Smooth muscle cell (in vitro differentiated cells): ENCODE measurements around the gene LANCL2. TPM values are rescaled to one million over a fixed set of nuclear protein-coding genes. Genes with fewer than 3 reads are reported as not detected.

Source experiments
- DNase-seq: peaks from one replicate; lab custom pipeline; 2025; ENCODE audit not compliant: unreplicated experiment; lab: John Stamatoyannopoulos, UW
- H2AFZ ChIP-seq: fragments of 200-600 bp; sonication (generic); 2 replicates; pipeline ENCODE4 v1.6.0; 2016; ENCODE audit warnings: antibody characterized with exemption, low read depth, mild to moderate bottlenecking
- H3F3A ChIP-seq: fragments of 200-600 bp; sonication (generic); 2 replicates; pipeline ENCODE4 v1.6.0; 2017; ENCODE audit warnings: antibody characterized with exemption, low read depth
- H3K27ac ChIP-seq: fragments of 200-600 bp; sonication (generic); 2 replicates; pipeline ENCODE4 v1.5.1; 2016; ENCODE audit warnings: low read depth, mild to moderate bottlenecking
- H3K27me3 ChIP-seq: fragments of 200-600 bp; sonication (generic); 2 replicates; pipeline ENCODE4 v1.6.1; 2016; ENCODE audit warnings: low read depth, mild to moderate bottlenecking
- H3K36me3 ChIP-seq: fragments of 200-600 bp; sonication (generic); 2 replicates; pipeline ENCODE4 v1.5.1; 2016; ENCODE audit warnings: low read depth
- H3K4me1 ChIP-seq: fragments of 200-600 bp; sonication (generic); 2 replicates; pipeline ENCODE4 v1.5.1; 2016; ENCODE audit warnings: low read depth
- H3K4me2 ChIP-seq: fragments of 200-600 bp; sonication (generic); 2 replicates; pipeline ENCODE4 v1.6.0; 2016; ENCODE audit warnings: mild to moderate bottlenecking
- H3K4me3 ChIP-seq: fragments of 200-600 bp; sonication (generic); 2 replicates; pipeline ENCODE4 v1.5.1; 2016; ENCODE audit warnings: mild to moderate bottlenecking
- H3K79me2 ChIP-seq: fragments of 200-600 bp; sonication (generic); 2 replicates; pipeline ENCODE4 v1.6.0; 2016; ENCODE audit warnings: low read depth, mild to moderate bottlenecking
- H3K9ac ChIP-seq: fragments of 200-600 bp; sonication (generic); 2 replicates; pipeline ENCODE4 v1.6.0; 2016; ENCODE audit warnings: low read depth
- H3K9me3 ChIP-seq: fragments of 200-600 bp; sonication (generic); replicated peaks from 2 replicates; pipeline ENCODE4 v1.5.1; 2016; ENCODE audit warnings: low read depth
- H4K20me1 ChIP-seq: fragments of 200-600 bp; sonication (generic); 2 replicates; pipeline ENCODE4 v1.6.0; 2016; ENCODE audit warnings: low read depth
- WGBS: methylation state at CpG from one replicate; pipeline ENCODE4 v1.1.7; 2016; ENCODE audit warnings: low lambda C conversion rate; 5-methylcytosine and 5-hydroxymethylcytosine counted together
- polyA plus RNA-seq: library from polyadenylated mRNA; unstranded; fragments of >200 nt; fragmentation: Nextera tagmentation; extraction: Ambion mirVana; gene quantifications from 2 replicates; pipeline ENCODE4 v1.2.1, GENCODE V29; 2016
- total RNA-seq: library from RNA; depleted of rRNA; stranded (reverse); fragments of >200 nt; gene quantifications from 2 replicates; pipeline ENCODE4 v1.2.3, GENCODE V29; 2014
- TF ChIP-seq, protein P1 (sequence below): fragments of 200-600 bp; sonication (generic); IDR thresholded peaks from 2 replicates; pipeline ENCODE4 v1.5.1; 2017; ENCODE audit warnings: borderline replicate concordance, mild to moderate bottlenecking, antibody characterized with exemption; ENCODE audit not compliant: insufficient read depth, poor library complexity, severe bottlenecking

LANCL2 gene
- total and polyA plus RNA-seq, 2 experiments from 2014 or later, result 9.4 to 15.6 TPM

DNA sequence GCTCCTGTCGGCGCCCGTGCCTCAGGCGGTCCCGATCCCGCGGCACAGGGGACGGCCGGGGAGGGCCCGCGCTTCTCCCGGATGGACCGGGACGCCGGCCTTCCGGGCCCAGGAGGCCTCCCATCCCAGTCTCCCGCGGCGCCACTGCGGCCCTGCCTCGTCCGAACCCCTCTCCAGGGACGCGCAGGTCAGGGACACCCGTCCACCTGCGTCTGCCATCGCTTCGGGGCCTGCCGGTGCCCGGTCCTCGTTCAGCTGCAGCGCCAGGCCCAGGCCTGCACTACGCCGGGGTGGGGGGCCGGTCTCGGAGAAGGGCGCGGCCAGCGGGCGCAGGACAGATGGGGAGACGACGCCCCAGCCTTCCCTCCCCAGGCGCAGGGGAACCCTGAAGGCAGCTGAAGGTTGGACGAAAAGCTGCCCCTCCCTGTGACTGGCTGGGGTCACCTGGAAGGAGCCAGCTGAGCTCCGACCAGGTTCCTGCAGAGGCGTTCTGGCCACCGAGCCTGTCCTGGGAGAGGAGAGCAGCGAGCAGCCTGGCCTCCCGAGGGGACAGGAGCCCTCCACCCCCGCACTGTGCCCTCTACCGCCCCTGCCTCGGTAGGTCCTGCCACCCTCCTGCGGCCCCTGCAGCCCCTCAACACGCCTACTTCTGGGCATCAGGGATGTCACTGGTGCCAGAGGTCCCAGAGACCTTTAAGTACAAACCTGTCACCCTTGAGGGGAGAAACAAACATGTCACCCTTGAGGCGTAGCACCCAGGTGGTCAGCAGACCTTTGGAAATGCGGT is 84.3 kb downstream of the LANCL2 start:
- Histone ChIP-seq H3K79me2 (no peaks in the 10 kb centered on the region), H3F3A (no peaks in the 10 kb centered on the region), H3K9me3 (no peaks in the 10 kb centered on the region), H3K9ac (no peak overlapping the region), H3K4me3 (no peak overlapping the region), H3K27me3 (no peaks in the 10 kb centered on the region), H2AFZ (no peak overlapping the region), H3K36me3 (no peaks in the 10 kb centered on the region), H3K27ac (no peak overlapping the region), H4K20me1 (no peaks in the 10 kb centered on the region), H3K4me2 (no peak overlapping the region), H3K4me1 (no peaks in the 10 kb centered on the region)
- TF ChIP-seq, protein P1, sequence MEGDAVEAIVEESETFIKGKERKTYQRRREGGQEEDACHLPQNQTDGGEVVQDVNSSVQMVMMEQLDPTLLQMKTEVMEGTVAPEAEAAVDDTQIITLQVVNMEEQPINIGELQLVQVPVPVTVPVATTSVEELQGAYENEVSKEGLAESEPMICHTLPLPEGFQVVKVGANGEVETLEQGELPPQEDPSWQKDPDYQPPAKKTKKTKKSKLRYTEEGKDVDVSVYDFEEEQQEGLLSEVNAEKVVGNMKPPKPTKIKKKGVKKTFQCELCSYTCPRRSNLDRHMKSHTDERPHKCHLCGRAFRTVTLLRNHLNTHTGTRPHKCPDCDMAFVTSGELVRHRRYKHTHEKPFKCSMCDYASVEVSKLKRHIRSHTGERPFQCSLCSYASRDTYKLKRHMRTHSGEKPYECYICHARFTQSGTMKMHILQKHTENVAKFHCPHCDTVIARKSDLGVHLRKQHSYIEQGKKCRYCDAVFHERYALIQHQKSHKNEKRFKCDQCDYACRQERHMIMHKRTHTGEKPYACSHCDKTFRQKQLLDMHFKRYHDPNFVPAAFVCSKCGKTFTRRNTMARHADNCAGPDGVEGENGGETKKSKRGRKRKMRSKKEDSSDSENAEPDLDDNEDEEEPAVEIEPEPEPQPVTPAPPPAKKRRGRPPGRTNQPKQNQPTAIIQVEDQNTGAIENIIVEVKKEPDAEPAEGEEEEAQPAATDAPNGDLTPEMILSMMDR, result no peak
- WGBS, result 95% methylated on average over 48 of the region's 56 CpGs
- DNase-seq, result no peak

DNA sequence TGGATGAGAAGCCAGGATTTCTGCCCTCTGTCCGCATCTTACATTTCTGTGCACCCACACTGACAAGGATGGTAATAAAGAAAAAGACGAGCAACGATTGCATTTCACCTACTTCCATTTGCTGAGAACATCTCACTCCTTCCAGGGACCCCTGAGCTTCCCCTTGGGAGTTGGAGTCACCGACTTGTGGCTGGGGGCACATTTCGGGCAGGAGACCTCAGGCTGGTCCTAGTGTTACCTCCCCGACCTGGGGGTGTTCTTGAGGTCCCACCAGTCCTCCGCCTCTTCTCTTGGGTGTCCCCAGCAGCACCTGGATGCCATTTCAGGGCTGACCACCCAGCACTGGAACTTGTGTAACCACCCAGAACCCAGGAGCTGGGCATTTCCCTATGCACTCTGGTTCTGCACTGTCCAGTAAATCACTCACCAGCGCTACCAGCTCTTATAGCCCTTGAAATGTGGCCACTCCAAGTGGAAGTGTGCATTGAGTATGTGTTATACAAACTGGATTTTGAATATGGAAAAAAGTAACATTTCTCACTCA is 84.9 kb downstream of the LANCL2 start:
- no peaks in the 10 kb centered on the region for H3F3A ChIP-seq
- no peaks in the 10 kb centered on the region for H3K27me3 ChIP-seq
- H3K27ac ChIP-seq, result no peak overlapping the region
- TF ChIP-seq, protein P1, result no peak
- no peak overlapping the region for H3K4me2 ChIP-seq
- H3K36me3 ChIP-seq, result no peaks in the 10 kb centered on the region
- no peaks in the 10 kb centered on the region for H3K79me2 ChIP-seq
- DNase-seq, result no peak
- H3K4me1 ChIP-seq, result no peaks in the 10 kb centered on the region
- no peak overlapping the region for H2AFZ ChIP-seq
- H3K4me3 ChIP-seq, result no peak overlapping the region
- WGBS, result 98% methylated on average over 8 of the region's 8 CpGs
- no peaks in the 10 kb centered on the region for H4K20me1 ChIP-seq
- no peak overlapping the region for H3K9ac ChIP-seq
- H3K9me3 ChIP-seq, result no peaks in the 10 kb centered on the region

DNA sequence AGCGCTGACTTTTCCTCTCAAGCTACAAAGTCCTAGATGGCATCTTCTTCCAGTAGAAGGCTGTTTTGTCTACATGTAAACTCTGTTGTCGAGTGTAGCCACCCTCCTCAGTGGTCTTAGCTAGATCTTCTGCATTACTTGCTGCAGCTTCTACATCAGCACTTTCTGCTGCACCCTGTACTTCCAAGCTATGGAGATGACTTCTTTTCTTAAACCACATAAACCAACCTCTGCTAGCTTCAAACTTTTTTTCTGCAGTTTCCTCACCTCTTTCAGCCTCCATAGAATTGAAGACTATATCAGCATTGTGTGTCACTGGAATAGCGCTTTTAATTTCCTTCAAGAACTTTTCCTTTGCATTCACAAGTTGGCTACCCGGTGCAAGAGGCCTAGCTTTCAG is 87.8 kb downstream of the LANCL2 start:
- H3K27me3 ChIP-seq, result no peaks in the 10 kb centered on the region
- no peaks in the 10 kb centered on the region for H3F3A ChIP-seq
- no peak overlapping the region for H3K27ac ChIP-seq
- H2AFZ ChIP-seq, result no peak overlapping the region
- no peak for DNase-seq
- no peaks in the 10 kb centered on the region for H3K36me3 ChIP-seq
- TF ChIP-seq, protein P1, result no peak
- H3K79me2 ChIP-seq, result no peaks in the 10 kb centered on the region
- H3K4me2 ChIP-seq, result no peak overlapping the region
- H3K9me3 ChIP-seq, result no peaks in the 10 kb centered on the region
- H3K4me1 ChIP-seq, result no peaks in the 10 kb centered on the region
- H3K9ac ChIP-seq, result no peak overlapping the region
- H3K4me3 ChIP-seq, result no peak overlapping the region
- 90% methylated on average over 4 of the region's 4 CpGs for WGBS
- H4K20me1 ChIP-seq, result no peaks in the 10 kb centered on the region
